ENCODE results near the gene LGI1.

Gene LGI1

DNA sequence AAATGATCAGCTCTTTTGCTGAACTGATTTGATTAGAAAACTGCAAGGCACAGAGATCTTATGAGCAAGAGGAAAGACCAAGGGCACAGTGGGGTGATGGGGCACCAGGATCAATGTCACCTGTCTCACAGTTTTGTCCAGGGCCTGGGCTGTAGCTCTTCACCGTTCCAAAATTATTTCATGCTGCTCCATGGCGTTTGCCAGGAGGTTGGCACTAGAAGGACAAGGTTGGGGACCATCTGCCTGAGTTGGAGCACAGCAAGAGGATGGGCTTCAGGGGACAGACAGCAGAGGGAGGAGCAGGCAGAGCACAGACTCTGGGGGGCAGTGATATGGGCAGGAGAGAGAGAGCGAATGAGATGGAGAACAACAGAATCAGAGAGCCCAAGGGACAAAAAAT is 37.8 kb upstream of the LGI1 start:
- TF ChIP-seq, protein P1, sequence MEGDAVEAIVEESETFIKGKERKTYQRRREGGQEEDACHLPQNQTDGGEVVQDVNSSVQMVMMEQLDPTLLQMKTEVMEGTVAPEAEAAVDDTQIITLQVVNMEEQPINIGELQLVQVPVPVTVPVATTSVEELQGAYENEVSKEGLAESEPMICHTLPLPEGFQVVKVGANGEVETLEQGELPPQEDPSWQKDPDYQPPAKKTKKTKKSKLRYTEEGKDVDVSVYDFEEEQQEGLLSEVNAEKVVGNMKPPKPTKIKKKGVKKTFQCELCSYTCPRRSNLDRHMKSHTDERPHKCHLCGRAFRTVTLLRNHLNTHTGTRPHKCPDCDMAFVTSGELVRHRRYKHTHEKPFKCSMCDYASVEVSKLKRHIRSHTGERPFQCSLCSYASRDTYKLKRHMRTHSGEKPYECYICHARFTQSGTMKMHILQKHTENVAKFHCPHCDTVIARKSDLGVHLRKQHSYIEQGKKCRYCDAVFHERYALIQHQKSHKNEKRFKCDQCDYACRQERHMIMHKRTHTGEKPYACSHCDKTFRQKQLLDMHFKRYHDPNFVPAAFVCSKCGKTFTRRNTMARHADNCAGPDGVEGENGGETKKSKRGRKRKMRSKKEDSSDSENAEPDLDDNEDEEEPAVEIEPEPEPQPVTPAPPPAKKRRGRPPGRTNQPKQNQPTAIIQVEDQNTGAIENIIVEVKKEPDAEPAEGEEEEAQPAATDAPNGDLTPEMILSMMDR (IDR thresholded peaks at IDR 0.05), result no peak
- TF ChIP-seq ZFX (IDR thresholded peaks at IDR 0.05; ENCODE audit: borderline replicate concordance), result no peak
- no peak overlapping the region for H3K27ac ChIP-seq

GRCh38 chr10:93722550-93722949 is 35.2 kb upstream of the LGI1 start:
- no peak overlapping the region for H3K27ac ChIP-seq
- TF ChIP-seq ZFX (IDR thresholded peaks at IDR 0.05; ENCODE audit: borderline replicate concordance), result no peak
- TF ChIP-seq, protein P1 (IDR thresholded peaks at IDR 0.05), result no peak

DNA sequence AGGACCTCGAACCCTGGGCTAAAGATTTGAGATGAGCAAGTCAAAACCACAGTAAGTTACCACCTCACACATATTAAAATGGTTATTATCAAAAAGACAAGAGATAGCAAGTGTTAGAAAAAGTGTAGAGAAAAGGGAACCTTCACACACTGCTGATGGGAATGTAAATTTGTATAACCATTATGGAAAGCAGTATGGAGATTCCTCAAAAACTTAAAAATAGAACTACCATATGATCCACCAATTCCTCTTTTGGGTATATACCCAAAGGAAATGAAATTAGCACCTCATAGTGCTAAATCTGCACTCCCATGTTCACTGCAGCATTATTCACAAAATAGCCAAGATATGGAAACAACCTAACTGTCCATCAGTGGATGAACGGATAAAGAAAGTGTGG is 34.6 kb upstream of the LGI1 start:
- no peak overlapping the region for H3K27ac ChIP-seq
- TF ChIP-seq, protein P1 (IDR thresholded peaks at IDR 0.05), result no peak
- TF ChIP-seq ZFX (IDR thresholded peaks at IDR 0.05; ENCODE audit: borderline replicate concordance), result no peak

DNA sequence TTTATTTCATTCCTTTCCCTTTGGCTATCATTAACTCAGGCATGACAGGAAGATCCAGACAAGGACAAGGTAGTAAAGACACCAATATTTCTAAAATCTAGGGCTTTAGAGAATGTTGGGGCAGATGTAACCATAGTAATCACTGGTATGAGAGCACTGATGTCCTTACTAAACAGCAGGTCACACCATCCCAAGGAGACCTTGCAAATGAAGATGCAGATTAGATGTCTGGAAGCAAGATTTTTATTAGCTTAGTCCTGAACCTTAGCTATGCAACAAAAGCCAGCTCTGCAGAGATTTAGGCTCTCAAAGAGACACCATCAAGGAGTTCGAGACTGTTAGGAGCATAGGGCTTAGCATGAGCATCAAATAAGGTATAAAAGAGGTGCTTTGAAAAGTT is 31.7 kb upstream of the LGI1 start:
- no peak overlapping the region for H3K27ac ChIP-seq
- TF ChIP-seq, protein P1 (IDR thresholded peaks at IDR 0.05), result no peak
- no peak for TF ChIP-seq ZFX (IDR thresholded peaks at IDR 0.05; ENCODE audit: borderline replicate concordance)

- H3K27ac ChIP-seq, result no peak overlapping the region
- TF ChIP-seq, protein P1 (IDR thresholded peaks at IDR 0.05), result no peak
- no peak for TF ChIP-seq ZFX (IDR thresholded peaks at IDR 0.05; ENCODE audit: borderline replicate concordance)
These were observed 16.4 kb upstream of the LGI1 start for GRCh38 chr10:93741367-93741766.

- no peak for TF ChIP-seq ZFX (IDR thresholded peaks at IDR 0.05; ENCODE audit: borderline replicate concordance)
- TF ChIP-seq, protein P1 (IDR thresholded peaks at IDR 0.05), result no peak
- H3K27ac ChIP-seq, result no peak overlapping the region
These were observed 14.9 kb upstream of the LGI1 start for GRCh38 chr10:93742633-93743349.

DNA sequence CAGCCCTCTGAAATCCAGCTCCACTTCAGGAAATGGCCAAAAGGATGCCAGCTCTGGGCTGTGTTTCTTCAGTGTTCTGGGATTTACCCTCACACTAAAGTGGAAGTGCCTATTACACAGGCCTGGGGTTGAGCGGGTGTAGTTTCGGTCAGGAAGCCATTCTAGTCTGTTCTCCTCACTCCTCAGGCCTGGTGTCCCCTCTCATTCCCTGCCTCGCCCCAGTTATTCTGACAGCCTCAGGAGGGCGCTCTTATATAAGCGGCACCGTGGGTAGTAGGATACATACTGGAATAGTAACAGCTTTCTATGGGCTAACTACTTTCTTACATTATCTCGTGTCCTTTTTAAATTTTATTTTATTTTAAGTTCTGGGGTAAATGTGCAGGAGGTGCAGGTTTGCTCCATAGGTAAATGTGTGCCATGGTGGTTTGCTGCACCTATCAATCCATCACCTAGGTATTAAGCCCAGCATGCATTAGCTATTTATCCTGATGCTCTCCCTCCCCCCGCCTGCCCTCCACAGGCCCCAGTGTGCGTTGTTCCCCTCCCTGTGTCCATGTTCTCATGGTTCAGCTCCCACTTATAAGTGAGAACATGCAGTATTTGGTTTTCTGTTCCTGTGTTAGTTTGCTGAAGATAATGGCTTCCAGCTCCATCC is 12.2 kb upstream of the LGI1 start:
- no peak overlapping the region for H3K27ac ChIP-seq
- TF ChIP-seq ZFX (IDR thresholded peaks at IDR 0.05; ENCODE audit: borderline replicate concordance), result no peak
- TF ChIP-seq, protein P1 (IDR thresholded peaks at IDR 0.05), result peak; percentile 78
